CD14-positive monocyte (primary cell): ENCODE results near the gene MDGA2. TPM values are rescaled to one million over a fixed set of nuclear protein-coding genes. Genes with fewer than 3 reads are reported as not detected.
"Not testable (repeated sequence)": the region's sequence is repeated elsewhere in the genome, so short reads cannot be mapped to it uniquely, and the experiment has no call there.

ENCODE experiments used
- DNase-seq, 3 donors: peaks; one replicate each; pipeline ENCODE4 v3.0.0-alpha.2; 2011 to 2022
- H2AFZ ChIP-seq: 2 replicates; pipeline ENCODE4 v1.6.0; 2012; ENCODE audit warnings: mild to moderate bottlenecking, low read depth, low read length, inconsistent platforms; ENCODE audit not compliant: insufficient read depth, poor library complexity, severe bottlenecking
- H3K27ac ChIP-seq, 2 donors: 1 replicate in 1 of 2; 2 replicates in 1 of 2; pipeline ENCODE4 v1.5.1; 2012 to 2013; ENCODE audit warnings: low read length in 2 of 2, control low read depth in 1 of 2, inconsistent platforms in 1 of 2, low read depth in 1 of 2, mild to moderate bottlenecking in 1 of 2
- H3K27me3 ChIP-seq, 2 donors: one replicate each; pipeline versions ENCODE4 v1.6.0 to v1.6.1; 2011 to 2013; ENCODE audit warnings: low read length in 2 of 2; ENCODE audit not compliant: control insufficient read depth in 2 of 2, insufficient read depth in 2 of 2
- H3K36me3 ChIP-seq, 2 donors: replicated peaks in 1 of 2; 1 replicate in 1 of 2; 2 replicates in 1 of 2; pipeline versions ENCODE4 v1.5.1 to v1.6.1; 2012 to 2013; ENCODE audit warnings: low read length in 2 of 2, control low read depth in 1 of 2, inconsistent platforms in 1 of 2, mild to moderate bottlenecking in 1 of 2; ENCODE audit not compliant: insufficient read depth in 2 of 2, control insufficient read depth in 1 of 2
- H3K4me1 ChIP-seq, 2 donors: 1 replicate in 1 of 2; 2 replicates in 1 of 2; pipeline versions ENCODE4 v1.5.1 to v1.6.1; 2012 to 2013; ENCODE audit warnings: low read length in 2 of 2, control low read depth in 1 of 2, inconsistent platforms in 1 of 2, mild to moderate bottlenecking in 1 of 2, moderate library complexity in 1 of 2; ENCODE audit not compliant: insufficient read depth in 2 of 2, control insufficient read depth in 1 of 2
- H3K4me2 ChIP-seq: replicated peaks from 2 replicates; pipeline ENCODE3; 2012; ENCODE audit warnings: low read length, moderate library complexity, mild to moderate bottlenecking; ENCODE audit not compliant: poor library complexity, severe bottlenecking; ENCODE audit errors: extremely low read depth
- H3K4me3 ChIP-seq, 3 experiments: fragments of 200-600 bp in 1 of 3; sonication (generic) in 1 of 3; replicated peaks in 1 of 3; 1 replicate in 2 of 3; 2 replicates in 1 of 3; pipeline ENCODE4 v1.5.1; 2011 to 2013; ENCODE audit warnings: low read length in 3 of 3, mild to moderate bottlenecking in 3 of 3, control low read depth in 2 of 3, low read depth in 2 of 3, inconsistent platforms in 1 of 3, moderate library complexity in 1 of 3
- H3K79me2 ChIP-seq: 2 replicates; pipeline ENCODE4 v1.6.0; 2012; ENCODE audit warnings: mild to moderate bottlenecking, control low read depth, inconsistent platforms, low read length, moderate library complexity; ENCODE audit not compliant: insufficient read depth
- H3K9ac ChIP-seq: 2 replicates; pipeline ENCODE4 v1.6.0; 2017; ENCODE audit warnings: low read length, mild to moderate bottlenecking; ENCODE audit not compliant: insufficient read depth, poor library complexity, severe bottlenecking
- H3K9me3 ChIP-seq, 2 donors: replicated peaks in 1 of 2; 1 replicate in 1 of 2; 2 replicates in 1 of 2; pipeline versions ENCODE4 v1.5.1 to v1.6.1; 2012 to 2013; ENCODE audit warnings: low read length in 2 of 2, control low read depth in 1 of 2; ENCODE audit not compliant: control insufficient read depth in 1 of 2, insufficient read depth in 1 of 2
- H4K20me1 ChIP-seq: 2 replicates; pipeline ENCODE4 v1.6.0; 2012; ENCODE audit warnings: mild to moderate bottlenecking, low read length, control low read depth, moderate library complexity; ENCODE audit not compliant: insufficient read depth
- H3K27ac Mint-ChIP-seq, 7 donors: one replicate each; pipeline ENCODE4 v1.8.0; 2020; ENCODE audit warnings: mild to moderate bottlenecking in 7 of 7, mixed read lengths in 7 of 7, moderate library complexity in 6 of 7, inconsistent platforms in 2 of 7
- H3K27me3 Mint-ChIP-seq, 3 donors: one replicate each; pipeline ENCODE4 v1.8.0; 2021 to 2022; ENCODE audit warnings: low read depth in 3 of 3, mild to moderate bottlenecking in 3 of 3, mixed read lengths in 3 of 3, moderate library complexity in 3 of 3, inconsistent platforms in 1 of 3
- H3K36me3 Mint-ChIP-seq, 2 donors: one replicate each; pipeline ENCODE4 v1.8.0; 2020; ENCODE audit warnings: mixed read lengths in 2 of 2, inconsistent platforms in 1 of 2, mild to moderate bottlenecking in 1 of 2
- H3K4me1 Mint-ChIP-seq: one replicate; pipeline ENCODE4 v1.8.0; 2020; ENCODE audit warnings: mild to moderate bottlenecking, mixed read lengths
- H3K4me3 Mint-ChIP-seq, 2 donors: one replicate each; pipeline ENCODE4 v1.8.0; 2020; ENCODE audit warnings: mild to moderate bottlenecking in 2 of 2, mixed read lengths in 2 of 2, moderate library complexity in 1 of 2
- H3K9me3 Mint-ChIP-seq, 7 donors: one replicate each; pipeline ENCODE4 v1.8.0; 2020 to 2022; ENCODE audit warnings: mixed read lengths in 7 of 7, mild to moderate bottlenecking in 6 of 7, moderate library complexity in 6 of 7, inconsistent platforms in 2 of 7
- WGBS: methylation state at CpG from one replicate; pipeline ENCODE4 v1.1.5; 2013; ENCODE audit warnings: missing lambda C conversion rate; ENCODE audit not compliant: insufficient coverage; 5-methylcytosine and 5-hydroxymethylcytosine counted together
- intact Hi-C, 2 donors: fragments of 100-400 bp; cut with micrococcal nuclease; formaldehyde crosslinking; loops; one replicate each; pipeline versions ENCODE4 v1.15.0 to v1.15.1; 2023
- polyA plus RNA-seq, 3 donors: library from polyadenylated mRNA; depleted of rRNA in 1 of 3; unstranded in 2 of 3; stranded (reverse) in 1 of 3; fragments of 300-500 nt in 2 of 3; fragments of >200 nt in 1 of 3; fragmentation: Illumina TruSeq in 2 of 3; gene quantifications; 1 replicate in 2 of 3; 2 replicates in 1 of 3; pipeline ENCODE4 v1.2.3, GENCODE V29; 2012 to 2021
- TF ChIP-seq, protein P1 (sequence below): fragments of 200-600 bp; IDR thresholded peaks from one replicate; pipeline ENCODE4 v1.8.0; 2022; ENCODE audit warnings: antibody characterized with exemption, mild to moderate bottlenecking

MDGA2 gene
- polyA plus RNA-seq, 3 donors = not detected

DNA sequence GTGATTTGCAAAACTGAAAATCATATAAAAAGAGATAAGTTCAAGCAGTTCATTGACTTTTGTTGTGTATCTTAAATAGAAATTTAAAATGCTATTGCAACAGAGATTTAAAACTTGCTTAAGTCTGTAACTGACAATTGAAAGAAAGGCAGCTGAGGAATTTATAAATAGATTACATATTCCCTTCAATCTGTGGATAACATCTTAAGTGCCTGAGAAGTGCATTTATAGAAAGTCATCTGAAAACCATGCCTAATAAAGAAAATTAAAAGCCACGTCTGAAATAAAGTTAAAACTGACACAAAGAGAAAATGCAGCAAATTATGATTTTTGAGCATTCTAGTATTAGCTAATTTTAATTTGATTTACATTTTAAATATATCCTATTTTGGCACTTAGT is 479.8 kb downstream of the MDGA2 start:
- H3K4me1 ChIP-seq = no peaks in the 10 kb centered on the region
- no peak for DNase-seq
- H4K20me1 ChIP-seq = no peaks in the 10 kb centered on the region
- H3K9ac ChIP-seq = no peak overlapping the region
- H3K27me3 ChIP-seq = no peaks in the 10 kb centered on the region
- no peak overlapping the region for H3K4me3 Mint-ChIP-seq
- no peak overlapping the region for H3K4me3 ChIP-seq
- H3K36me3 Mint-ChIP-seq = no peaks in the 10 kb centered on the region
- no peaks in the 10 kb centered on the region for H3K9me3 ChIP-seq
- H3K4me1 Mint-ChIP-seq = no peaks in the 10 kb centered on the region
- H3K36me3 ChIP-seq = no peaks in the 10 kb centered on the region
- no peaks in the 10 kb centered on the region for H3K79me2 ChIP-seq
- no peak overlapping the region for H3K27ac Mint-ChIP-seq
- intact Hi-C loops = no loop called here
- H3K27ac ChIP-seq = no peak overlapping the region
- H2AFZ ChIP-seq = no peak overlapping the region
- TF ChIP-seq, protein P1, sequence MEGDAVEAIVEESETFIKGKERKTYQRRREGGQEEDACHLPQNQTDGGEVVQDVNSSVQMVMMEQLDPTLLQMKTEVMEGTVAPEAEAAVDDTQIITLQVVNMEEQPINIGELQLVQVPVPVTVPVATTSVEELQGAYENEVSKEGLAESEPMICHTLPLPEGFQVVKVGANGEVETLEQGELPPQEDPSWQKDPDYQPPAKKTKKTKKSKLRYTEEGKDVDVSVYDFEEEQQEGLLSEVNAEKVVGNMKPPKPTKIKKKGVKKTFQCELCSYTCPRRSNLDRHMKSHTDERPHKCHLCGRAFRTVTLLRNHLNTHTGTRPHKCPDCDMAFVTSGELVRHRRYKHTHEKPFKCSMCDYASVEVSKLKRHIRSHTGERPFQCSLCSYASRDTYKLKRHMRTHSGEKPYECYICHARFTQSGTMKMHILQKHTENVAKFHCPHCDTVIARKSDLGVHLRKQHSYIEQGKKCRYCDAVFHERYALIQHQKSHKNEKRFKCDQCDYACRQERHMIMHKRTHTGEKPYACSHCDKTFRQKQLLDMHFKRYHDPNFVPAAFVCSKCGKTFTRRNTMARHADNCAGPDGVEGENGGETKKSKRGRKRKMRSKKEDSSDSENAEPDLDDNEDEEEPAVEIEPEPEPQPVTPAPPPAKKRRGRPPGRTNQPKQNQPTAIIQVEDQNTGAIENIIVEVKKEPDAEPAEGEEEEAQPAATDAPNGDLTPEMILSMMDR = no peak
- no peak overlapping the region for H3K4me2 ChIP-seq
- no CpG with 5 or more reads among the region's 1 CpG for WGBS
- H3K9me3 Mint-ChIP-seq = peaks cover 0 to 7% (median 0%) of the 10 kb centered on the region in 7 donors
- H3K27me3 Mint-ChIP-seq = no peaks in the 10 kb centered on the region

DNA sequence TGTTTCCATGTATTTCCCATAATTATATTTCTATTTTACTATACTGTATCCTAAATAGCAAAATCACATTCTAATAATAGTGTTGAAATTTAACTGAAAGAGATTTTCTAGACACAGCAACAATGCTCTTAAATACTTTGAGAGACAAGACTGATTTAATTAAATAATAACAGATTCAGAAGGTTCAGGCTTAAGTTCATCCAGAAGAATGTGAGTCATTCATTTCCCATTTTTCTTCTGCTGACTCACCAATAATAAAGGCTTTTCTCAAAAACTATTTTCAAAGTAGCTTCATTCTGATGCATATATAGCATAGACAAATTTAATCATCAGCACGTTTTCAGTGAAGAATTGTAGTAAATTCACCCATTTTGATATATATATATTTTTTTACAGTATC is 481.4 kb downstream of the MDGA2 start:
- Histone ChIP-seq H3K4me1 (no peaks in the 10 kb centered on the region), H3K9me3 (no peaks in the 10 kb centered on the region), H3K4me3 (no peak overlapping the region), H3K9ac (no peak overlapping the region), H3K27ac (no peak overlapping the region), H3K36me3 (no peaks in the 10 kb centered on the region), H3K4me2 (no peak overlapping the region), H3K27me3 (no peaks in the 10 kb centered on the region), H2AFZ (no peak overlapping the region), H3K79me2 (no peaks in the 10 kb centered on the region), H4K20me1 (no peaks in the 10 kb centered on the region)
- Mint-ChIP-seq H3K9me3 (peaks cover 0 to 4% (median 0%) of the 10 kb centered on the region in 7 donors), H3K36me3 (no peaks in the 10 kb centered on the region), H3K4me3 (no peak overlapping the region), H3K27me3 (no peaks in the 10 kb centered on the region), H3K27ac (no peak overlapping the region), H3K4me1 (no peaks in the 10 kb centered on the region)
- intact Hi-C loops = no loop called here
- TF ChIP-seq, protein P1 = no peak
- DNase-seq = no peak
- WGBS = no CpG with 5 or more reads among the region's 1 CpG

DNA sequence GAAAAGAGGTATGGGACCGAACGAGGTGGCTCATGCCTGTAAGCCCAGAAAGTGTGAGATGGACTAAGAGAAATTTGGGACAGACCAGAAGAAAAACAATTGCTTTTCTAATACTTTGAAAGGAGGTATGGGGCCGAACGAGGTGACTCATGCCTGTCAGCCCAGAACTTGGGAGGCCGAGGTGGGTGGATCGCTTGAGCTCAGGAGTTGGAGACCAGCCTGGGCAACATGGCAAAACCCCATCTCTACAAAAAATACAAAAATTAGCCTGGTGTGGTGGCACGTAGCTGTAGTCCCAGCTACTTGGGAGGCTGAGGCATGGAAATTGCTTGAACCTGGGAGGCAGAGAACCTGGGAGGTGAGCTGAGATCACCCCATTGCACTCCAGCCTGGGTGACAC is 483.2 kb downstream of the MDGA2 start:
- H2AFZ ChIP-seq, H3K27ac Mint-ChIP-seq, H3K27me3 Mint-ChIP-seq, H3K4me3 ChIP-seq, H3K4me1 ChIP-seq, H3K79me2 ChIP-seq, H3K4me2 ChIP-seq, H3K36me3 Mint-ChIP-seq, H3K9me3 ChIP-seq, H3K4me3 Mint-ChIP-seq, H3K9me3 Mint-ChIP-seq, intact Hi-C loops, H3K27me3 ChIP-seq, H3K36me3 ChIP-seq, H3K9ac ChIP-seq, DNase-seq, H4K20me1 ChIP-seq, H3K27ac ChIP-seq, H3K4me1 Mint-ChIP-seq: not testable (repeated sequence)
- 95% methylated on average over 2 of the region's 7 CpGs for WGBS
